Effector memory CD8-positive, alpha-beta T cell (primary cell): ENCODE measurements around the gene SERPINF2.
"Not testable (repeated sequence)": the region's sequence is repeated elsewhere in the genome, so short reads cannot be mapped to it uniquely, and the experiment has no call there.

ENCODE experiments used
- ATAC-seq: fragments of 150-1000 bp; cut with Tn5 transposase; replicated peaks from 2 replicates; pipeline ENCODE4 v1.10.0; 2021; ENCODE audit warnings: mild to moderate bottlenecking, moderate library complexity
- DNase-seq, 3 experiments: peaks; one replicate each; pipeline ENCODE4 v3.0.0; 2021
- H3K27ac Mint-ChIP-seq, 2 donors: one replicate each; pipeline ENCODE4 v1.8.0; 2022; ENCODE audit warnings: mild to moderate bottlenecking in 2 of 2, mixed read lengths in 2 of 2, moderate library complexity in 2 of 2
- H3K27me3 Mint-ChIP-seq, 2 donors: one replicate each; pipeline ENCODE4 v1.8.0; 2022; ENCODE audit warnings: mixed read lengths in 2 of 2
- H3K36me3 Mint-ChIP-seq: one replicate; pipeline ENCODE4 v1.8.0; 2022; ENCODE audit warnings: mild to moderate bottlenecking, moderate library complexity, mixed read lengths; ENCODE audit not compliant: insufficient read depth
- H3K4me1 Mint-ChIP-seq, 2 donors: one replicate each; pipeline ENCODE4 v1.8.0; 2022; ENCODE audit warnings: low read depth in 2 of 2, mixed read lengths in 2 of 2
- H3K4me3 Mint-ChIP-seq, 2 donors: one replicate each; pipeline ENCODE4 v1.8.0; 2022; ENCODE audit warnings: mild to moderate bottlenecking in 2 of 2, mixed read lengths in 2 of 2, moderate library complexity in 2 of 2
- H3K9me3 Mint-ChIP-seq, 2 donors: one replicate each; pipeline ENCODE4 v1.8.0; 2022; ENCODE audit warnings: mixed read lengths in 2 of 2

Gene SERPINF2

DNA sequence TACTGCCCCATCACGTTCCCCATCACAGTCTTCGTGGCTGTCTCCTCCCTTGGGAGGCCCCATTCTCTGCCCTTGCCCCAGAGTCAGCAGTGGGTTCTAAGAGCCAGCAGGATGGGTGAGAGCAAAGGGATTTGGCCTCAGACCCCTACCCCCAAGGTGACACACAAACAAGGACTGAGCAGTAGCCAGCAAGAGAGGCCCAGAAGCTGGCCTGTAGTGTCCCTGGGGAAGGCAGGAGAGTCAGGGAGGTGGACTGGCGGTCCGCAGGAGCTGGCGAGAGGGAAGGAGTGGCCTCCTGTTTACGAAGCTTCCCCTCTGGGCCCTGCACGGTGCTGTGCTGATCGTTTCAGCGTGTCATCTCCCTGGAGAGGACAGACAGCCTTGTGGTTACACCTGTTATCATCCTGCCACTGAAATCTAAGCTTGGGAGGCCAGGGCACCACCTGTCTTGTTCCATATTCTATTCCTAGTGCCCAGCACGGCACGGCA lies 9.8 kb upstream of the SERPINF2 start:
- Mint-ChIP-seq H3K27me3 (no peaks in the 10 kb centered on the region), H3K4me3 (no peak overlapping the region), H3K9me3 (no peaks in the 10 kb centered on the region), H3K4me1 (peaks cover 15 to 18% of the 10 kb centered on the region in 2 donors), H3K27ac (no peak overlapping the region), H3K36me3 (peaks cover 33% of the 10 kb centered on the region)
- ATAC-seq (no peak), DNase-seq (no peak)

DNA sequence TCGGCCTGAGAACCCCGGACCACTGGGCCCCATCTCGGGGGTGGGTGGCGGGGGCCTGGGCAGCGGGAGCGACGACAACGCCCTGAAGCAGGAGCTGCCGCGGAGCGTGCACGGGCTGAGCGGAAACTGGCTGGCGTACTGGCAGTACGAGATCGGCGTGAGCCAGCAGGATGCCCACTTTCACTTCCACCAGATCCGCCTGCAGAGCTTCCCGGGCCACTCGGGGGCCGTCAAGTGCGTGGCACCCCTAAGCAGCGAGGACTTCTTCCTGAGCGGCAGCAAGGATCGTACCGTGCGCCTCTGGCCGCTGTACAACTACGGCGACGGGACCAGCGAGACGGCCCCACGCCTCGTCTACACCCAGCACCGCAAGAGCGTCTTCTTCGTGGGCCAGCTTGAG lies 8.9 kb upstream of the SERPINF2 start:
- DNase-seq = no peak
- H3K27ac Mint-ChIP-seq = no peak overlapping the region
- no peaks in the 10 kb centered on the region for H3K9me3 Mint-ChIP-seq
- no peak for ATAC-seq
- H3K36me3 Mint-ChIP-seq = peaks cover 29% of the 10 kb centered on the region
- H3K27me3 Mint-ChIP-seq = no peaks in the 10 kb centered on the region
- H3K4me3 Mint-ChIP-seq = no peak overlapping the region
- H3K4me1 Mint-ChIP-seq = peaks cover 9 to 15% of the 10 kb centered on the region in 2 donors

DNA sequence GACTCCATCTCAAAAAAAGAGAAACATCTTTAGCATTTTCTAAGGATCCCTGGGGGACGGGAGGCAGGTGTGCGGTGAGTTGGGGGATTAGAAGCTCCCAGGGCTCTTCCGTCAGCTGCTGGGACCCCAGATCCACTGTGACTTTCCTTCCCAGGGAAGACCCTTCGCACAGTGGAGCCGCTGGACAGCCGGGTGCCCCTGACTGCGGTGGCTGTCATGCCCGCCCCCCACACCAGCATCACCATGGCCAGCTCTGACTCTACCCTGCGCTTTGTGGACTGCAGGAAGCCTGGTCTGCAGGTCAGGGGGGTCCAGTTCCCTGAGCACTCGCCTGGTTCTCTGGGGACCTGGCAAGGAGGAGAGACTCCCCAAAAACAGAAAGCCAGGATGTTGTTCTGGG lies 7.3 kb upstream of the SERPINF2 start:
- H3K27me3 Mint-ChIP-seq = no peaks in the 10 kb centered on the region
- no peak overlapping the region for H3K4me3 Mint-ChIP-seq

DNA sequence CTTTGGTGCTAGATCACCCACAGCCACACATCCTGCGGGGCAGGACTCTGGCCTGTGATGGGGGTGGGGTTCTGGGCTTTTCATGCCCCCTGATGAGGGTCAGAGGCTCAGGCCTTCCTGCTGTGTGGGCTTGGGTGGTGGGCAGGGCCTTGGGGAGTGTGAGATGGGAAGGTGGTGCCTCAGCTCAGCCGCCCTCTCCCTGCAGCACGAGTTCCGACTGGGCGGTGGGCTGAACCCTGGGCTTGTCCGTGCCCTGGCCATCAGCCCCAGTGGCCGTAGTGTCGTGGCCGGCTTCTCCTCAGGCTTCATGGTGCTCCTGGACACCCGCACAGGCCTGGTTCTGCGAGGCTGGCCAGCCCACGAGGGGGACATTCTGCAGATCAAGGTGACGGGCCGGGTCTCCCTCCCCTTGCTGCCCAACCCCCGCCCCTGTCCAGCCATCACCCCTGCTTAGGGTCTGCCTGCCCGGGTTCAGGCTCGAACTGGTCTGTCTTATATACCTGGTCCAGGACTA lies 6.8 kb upstream of the SERPINF2 start:
- H3K9me3 Mint-ChIP-seq = no peaks in the 10 kb centered on the region
- peaks cover 14% of the 10 kb centered on the region for H3K36me3 Mint-ChIP-seq
- ATAC-seq = no peak
- H3K27me3 Mint-ChIP-seq = no peaks in the 10 kb centered on the region
- H3K4me3 Mint-ChIP-seq = no peak overlapping the region
- no peak for DNase-seq
- H3K27ac Mint-ChIP-seq = peak overlapping the region in 1 of 2 donors; percentile 31
- peaks cover 0 to 7% of the 10 kb centered on the region in 2 donors for H3K4me1 Mint-ChIP-seq

More for the DNA sequence above, 7.3 kb upstream of the SERPINF2 start:
- H3K36me3 Mint-ChIP-seq = peaks cover 17% of the 10 kb centered on the region
- H3K9me3 Mint-ChIP-seq = no peaks in the 10 kb centered on the region
- ATAC-seq (no peak), DNase-seq (no peak)
- H3K27ac Mint-ChIP-seq = peak overlapping the region in 1 of 2 donors; percentile 31
- peaks cover 0 to 7% of the 10 kb centered on the region in 2 donors for H3K4me1 Mint-ChIP-seq

DNA sequence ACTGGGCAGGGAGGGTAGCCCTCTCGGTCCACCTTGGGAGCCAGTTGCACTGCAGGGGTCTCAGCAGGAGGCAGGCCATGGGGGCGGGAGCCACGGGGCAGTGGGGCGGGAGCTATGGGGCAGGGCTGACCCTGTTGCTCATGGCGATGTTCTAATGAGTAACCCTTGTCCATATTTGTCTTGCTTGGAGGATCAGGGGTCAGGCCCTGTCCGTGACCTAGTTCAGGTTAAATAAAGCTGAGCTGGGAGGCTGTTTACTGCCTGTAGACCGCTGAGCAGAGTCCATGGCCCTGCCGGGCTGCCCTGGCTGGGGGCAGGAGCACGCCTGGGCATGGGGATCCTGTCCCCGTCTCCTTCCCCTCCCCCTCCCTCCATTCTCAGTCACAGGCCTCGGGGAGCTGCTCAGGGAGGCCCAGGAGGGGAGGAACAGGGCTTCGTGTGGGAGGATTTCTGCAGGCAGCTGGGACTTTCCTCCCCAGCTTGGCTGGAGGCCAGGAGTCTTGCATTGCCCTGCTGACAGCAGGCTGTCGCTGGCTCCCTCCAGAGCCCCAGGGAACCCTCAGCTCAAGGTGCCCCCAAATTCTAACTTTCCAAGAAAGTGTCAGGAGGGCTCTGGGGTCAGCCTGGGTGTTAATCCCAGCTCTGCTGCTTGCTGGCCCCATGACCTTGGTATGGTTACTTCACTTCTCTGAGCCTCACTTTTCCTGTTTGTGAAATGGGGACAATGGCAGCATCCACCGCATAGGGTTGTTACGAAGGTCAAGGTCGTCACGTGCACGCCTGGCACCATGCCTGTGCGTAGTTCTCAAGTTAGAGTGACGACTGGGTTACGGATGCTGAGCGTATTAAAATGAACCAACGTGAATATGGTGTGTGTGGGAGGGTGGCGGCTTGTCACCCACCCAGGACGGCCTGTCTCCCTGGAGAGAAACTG lies 6.1 kb upstream of the SERPINF2 start:
- ATAC-seq = peak; percentile 70
- Mint-ChIP-seq H3K36me3 (peaks cover 8% of the 10 kb centered on the region), H3K27me3 (no peaks in the 10 kb centered on the region)

DNA sequence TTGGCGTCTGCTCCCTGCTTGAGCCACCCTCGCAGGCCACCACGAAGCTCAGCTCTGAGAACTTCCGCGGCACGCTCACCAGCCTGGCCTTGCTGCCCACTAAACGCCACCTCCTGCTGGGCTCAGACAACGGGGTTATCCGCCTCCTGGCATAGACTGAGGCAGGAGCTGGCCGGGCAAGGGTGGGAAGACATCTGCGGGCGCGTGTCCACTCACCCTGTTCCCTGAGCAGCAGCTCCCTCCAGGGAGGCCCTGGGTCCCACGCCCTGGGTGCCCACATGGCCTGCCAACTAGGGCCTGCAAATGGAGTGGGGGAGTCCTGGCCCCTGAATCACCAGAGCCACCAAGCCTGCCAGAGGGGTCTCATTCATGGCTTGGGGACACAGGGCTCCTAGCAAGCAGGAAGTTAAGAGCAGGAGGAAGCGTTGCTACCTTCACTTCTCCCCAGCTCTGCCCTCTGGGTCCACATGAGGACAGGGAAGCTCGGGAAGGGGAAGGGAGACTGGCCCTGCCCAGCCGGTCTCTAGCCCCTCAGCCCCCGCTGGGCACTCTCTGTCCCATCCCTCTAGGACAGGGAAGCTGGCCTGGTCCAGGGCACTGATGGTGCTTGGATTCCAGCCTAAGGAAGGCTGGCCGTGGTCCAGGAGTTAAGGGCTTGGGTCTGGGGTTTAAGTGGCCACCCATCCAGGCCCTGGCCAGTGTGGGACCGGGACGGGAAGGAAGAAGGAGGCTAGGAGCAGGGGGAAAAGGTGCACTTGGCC lies 5.0 kb upstream of the SERPINF2 start:
- peak overlapping the region in 1 of 2 donors; percentile 57 for H3K27ac Mint-ChIP-seq
- peaks cover 8% of the 10 kb centered on the region for H3K36me3 Mint-ChIP-seq
- no peaks in the 10 kb centered on the region for H3K9me3 Mint-ChIP-seq
- DNase-seq (no peak), ATAC-seq (no peak)
- no peak overlapping the region for H3K4me3 Mint-ChIP-seq
- H3K27me3 Mint-ChIP-seq = no peaks in the 10 kb centered on the region
- peaks cover 0 to 7% of the 10 kb centered on the region in 2 donors for H3K4me1 Mint-ChIP-seq

More for the DNA sequence above, 6.1 kb upstream of the SERPINF2 start:
- DNase-seq = no peak
- Mint-ChIP-seq H3K9me3 (no peaks in the 10 kb centered on the region), H3K4me1 (peaks cover 0 to 7% of the 10 kb centered on the region in 2 donors), H3K27ac (peak overlapping the region in 1 of 2 donors; percentile 57), H3K4me3 (peak overlapping the region in 1 of 2 donors; percentile 9)

DNA sequence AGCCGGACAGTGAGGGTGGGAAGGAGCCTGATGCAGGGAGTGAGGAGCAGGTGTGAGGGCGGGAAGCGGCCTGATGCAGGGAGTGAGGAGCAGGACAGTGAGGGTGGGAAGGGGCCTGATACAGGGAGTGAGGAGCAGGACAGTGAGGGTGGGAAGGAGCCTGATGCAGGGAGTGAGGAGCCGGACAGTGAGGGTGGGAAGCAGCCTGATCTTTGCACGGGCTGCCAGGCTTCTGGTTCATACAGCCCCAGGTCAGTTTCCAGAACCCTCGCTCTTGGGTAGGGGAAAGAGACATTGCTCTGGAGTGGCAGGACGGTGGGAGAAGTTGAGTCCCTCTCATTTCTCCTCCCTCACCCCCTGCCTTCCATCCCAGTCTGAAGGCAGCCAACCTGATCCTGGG lies 772 bp upstream of the SERPINF2 start:
- not testable (repeated sequence) for H3K27me3 Mint-ChIP-seq, H3K4me3 Mint-ChIP-seq, H3K4me1 Mint-ChIP-seq, DNase-seq, H3K27ac Mint-ChIP-seq, ATAC-seq, H3K36me3 Mint-ChIP-seq, H3K9me3 Mint-ChIP-seq

DNA sequence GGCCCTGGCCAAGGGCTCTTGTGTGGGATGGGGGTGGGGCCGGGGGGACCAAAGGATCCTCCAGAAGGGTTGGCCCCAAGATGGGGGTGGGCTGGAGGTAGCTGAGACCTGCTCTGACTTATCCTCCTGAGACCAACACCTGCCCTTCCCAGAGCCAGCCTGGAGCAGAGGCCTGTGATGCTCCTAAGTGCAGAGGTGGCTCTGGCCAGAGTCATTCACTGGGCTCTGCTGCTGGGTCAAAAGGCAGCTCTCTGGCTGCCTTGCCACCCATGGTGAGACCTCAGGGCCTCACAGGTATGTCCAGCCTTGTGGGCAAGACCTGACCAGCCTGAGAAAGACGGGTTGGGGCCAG lies 393 bp downstream of the SERPINF2 start:
- Mint-ChIP-seq H3K27ac (peak overlapping the region in 1 of 2 donors; percentile 59), H3K27me3 (no peaks in the 10 kb centered on the region), H3K36me3 (peaks cover 3% of the 10 kb centered on the region), H3K4me3 (no peak overlapping the region), H3K9me3 (no peaks in the 10 kb centered on the region), H3K4me1 (peaks cover 0 to 2% of the 10 kb centered on the region in 2 donors)
- no peak for DNase-seq
- no peak for ATAC-seq

DNA sequence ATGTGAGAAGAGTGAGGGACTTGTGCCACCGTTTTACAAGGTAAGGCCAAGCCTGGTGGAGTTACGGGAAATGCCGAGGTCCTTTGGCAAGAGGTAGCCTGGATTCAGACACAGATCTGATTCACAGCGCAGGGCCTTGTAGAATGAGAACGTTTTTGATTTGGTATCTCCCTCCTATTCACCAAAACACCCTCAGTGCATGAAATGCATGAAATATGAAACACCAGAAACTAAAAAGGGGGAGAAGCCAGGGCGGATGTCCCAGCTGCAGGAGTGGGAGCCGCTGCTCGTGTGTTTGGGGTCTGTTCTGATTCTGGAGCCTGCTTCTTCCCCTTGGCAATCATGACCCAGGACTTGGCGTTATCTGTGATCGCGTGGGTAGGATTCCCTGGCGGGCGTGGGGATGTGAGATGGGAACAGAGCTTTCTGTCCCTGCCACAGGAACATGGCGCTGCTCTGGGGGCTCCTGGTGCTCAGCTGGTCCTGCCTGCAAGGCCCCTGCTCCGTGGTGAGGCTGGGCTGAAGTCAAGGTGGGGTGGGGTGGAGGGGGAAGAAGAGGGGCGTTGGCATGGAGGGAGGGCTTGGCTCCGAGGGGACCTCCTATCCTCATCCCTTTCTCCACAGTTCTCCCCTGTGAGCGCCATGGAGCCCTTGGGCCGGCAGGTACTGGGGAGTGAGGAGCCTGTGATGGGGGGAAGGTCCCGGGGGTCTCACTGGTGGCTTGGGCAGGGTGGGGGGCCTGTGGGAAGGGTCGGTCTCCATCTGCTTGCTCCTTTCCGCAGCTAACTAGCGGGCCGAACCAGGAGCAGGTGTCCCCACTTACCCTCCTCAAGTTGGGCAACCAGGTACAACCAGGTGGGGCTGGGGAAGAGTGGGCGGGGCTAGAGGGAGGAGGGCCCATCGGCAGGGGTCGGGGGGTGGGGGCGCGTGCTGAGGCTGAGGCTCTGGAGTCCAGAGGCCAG lies 2.2 kb downstream of the SERPINF2 start:
- DNase-seq (no peak), ATAC-seq (no peak)
- H3K27me3 Mint-ChIP-seq = no peaks in the 10 kb centered on the region
- H3K9me3 Mint-ChIP-seq = no peaks in the 10 kb centered on the region
- H3K4me3 Mint-ChIP-seq = no peak overlapping the region
- no peaks in the 10 kb centered on the region for H3K4me1 Mint-ChIP-seq
- H3K27ac Mint-ChIP-seq = no peak overlapping the region
- peaks cover 3% of the 10 kb centered on the region for H3K36me3 Mint-ChIP-seq

DNA sequence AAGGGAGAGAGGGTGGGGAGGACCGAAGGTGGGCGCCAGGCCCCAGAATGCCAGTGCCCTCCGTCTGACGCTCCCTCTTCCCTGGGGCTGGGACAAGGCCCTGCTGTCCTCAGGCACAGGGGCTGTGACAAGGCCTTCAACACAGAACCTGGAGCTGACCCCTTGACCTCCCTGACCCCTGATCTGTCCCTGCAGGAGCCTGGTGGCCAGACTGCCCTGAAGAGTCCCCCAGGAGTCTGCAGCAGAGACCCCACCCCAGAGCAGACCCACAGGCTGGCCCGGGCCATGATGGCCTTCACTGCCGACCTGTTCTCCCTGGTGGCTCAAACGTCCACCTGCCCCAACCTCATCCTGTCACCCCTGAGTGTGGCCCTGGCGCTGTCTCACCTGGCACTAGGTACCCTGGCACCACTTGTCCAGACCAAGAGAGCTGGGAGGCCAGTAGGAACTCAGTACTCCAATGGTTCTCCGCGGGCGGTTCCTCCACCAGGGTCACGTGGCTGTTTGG lies 2.9 kb downstream of the SERPINF2 start:
- Mint-ChIP-seq H3K4me1 (no peaks in the 10 kb centered on the region), H3K27me3 (no peaks in the 10 kb centered on the region), H3K9me3 (no peaks in the 10 kb centered on the region), H3K4me3 (no peak overlapping the region), H3K27ac (peak overlapping the region in 1 of 2 donors; percentile 29), H3K36me3 (peaks cover 3% of the 10 kb centered on the region)
- DNase-seq (no peak), ATAC-seq (no peak)

DNA sequence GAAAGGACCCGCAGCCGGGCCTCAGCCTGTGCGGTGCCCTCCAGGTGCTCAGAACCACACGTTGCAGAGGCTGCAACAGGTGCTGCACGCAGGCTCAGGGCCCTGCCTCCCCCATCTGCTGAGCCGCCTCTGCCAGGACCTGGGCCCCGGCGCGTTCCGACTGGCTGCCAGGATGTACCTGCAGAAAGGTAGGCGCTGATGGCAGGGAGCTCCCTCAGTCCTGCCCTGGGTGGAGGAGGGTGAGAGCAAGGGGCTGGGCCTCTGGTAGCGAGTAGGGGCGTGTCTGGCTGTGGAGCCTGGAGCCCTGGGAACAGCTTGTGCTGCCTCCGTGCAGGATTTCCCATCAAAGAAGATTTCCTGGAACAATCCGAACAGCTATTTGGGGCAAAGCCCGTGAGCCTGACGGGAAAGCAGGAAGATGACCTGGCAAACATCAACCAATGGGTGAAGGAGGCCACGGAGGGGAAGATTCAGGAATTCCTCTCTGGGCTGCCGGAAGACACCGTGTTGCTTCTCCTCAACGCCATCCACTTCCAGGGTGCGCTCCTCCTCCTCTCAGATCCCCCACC lies 4.4 kb downstream of the SERPINF2 start:
- Mint-ChIP-seq H3K36me3 (peaks cover 3% of the 10 kb centered on the region), H3K27ac (no peak overlapping the region), H3K4me3 (no peak overlapping the region), H3K27me3 (no peaks in the 10 kb centered on the region), H3K9me3 (no peaks in the 10 kb centered on the region), H3K4me1 (peaks cover 0 to 3% of the 10 kb centered on the region in 2 donors)
- ATAC-seq (no peak), DNase-seq (no peak)

DNA sequence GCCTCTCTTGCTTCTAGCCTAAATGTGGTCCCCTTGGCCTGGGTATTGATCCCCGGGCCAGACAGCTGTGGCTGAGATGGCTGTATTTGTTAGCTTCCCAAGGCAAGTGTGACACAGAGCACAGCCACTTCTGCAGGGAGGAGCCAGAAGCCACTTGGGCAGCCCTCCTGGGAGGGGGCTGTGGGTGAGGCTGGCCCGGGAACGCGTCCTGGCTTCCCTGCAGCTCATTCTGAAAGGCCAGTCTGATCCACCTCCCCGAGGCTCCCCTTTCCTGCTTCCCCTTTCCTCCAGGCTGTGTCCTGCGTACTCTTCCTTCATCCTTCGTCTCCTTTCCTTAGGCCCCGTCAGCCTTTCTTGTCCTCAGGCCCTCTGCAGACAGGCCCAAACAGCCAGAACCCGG lies 8.0 kb downstream of the SERPINF2 start:
- Mint-ChIP-seq H3K9me3 (no peaks in the 10 kb centered on the region), H3K36me3 (peaks cover 3% of the 10 kb centered on the region), H3K4me1 (peaks cover 0 to 3% of the 10 kb centered on the region in 2 donors), H3K27me3 (peaks cover 0 to 3% of the 10 kb centered on the region in 2 donors), H3K27ac (peak overlapping the region in 1 of 2 donors; percentile 62), H3K4me3 (no peak overlapping the region)
- no peak for DNase-seq
- ATAC-seq = no peak
